GM18517 (cell line): ENCODE results near the gene C10orf53.

ENCODE experiments used
- ATAC-seq: cut with Tn5 transposase; IDR thresholded peaks from one replicate; pipeline ENCODE4 v1.9.1; 2021; ENCODE audit warnings: mild to moderate bottlenecking, moderate library complexity; ENCODE audit not compliant: unreplicated experiment

The C10orf53 gene, protein sequence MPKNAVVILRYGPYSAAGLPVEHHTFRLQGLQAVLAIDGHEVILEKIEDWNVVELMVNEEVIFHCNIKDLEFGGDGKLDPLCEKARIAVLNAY

DNA sequence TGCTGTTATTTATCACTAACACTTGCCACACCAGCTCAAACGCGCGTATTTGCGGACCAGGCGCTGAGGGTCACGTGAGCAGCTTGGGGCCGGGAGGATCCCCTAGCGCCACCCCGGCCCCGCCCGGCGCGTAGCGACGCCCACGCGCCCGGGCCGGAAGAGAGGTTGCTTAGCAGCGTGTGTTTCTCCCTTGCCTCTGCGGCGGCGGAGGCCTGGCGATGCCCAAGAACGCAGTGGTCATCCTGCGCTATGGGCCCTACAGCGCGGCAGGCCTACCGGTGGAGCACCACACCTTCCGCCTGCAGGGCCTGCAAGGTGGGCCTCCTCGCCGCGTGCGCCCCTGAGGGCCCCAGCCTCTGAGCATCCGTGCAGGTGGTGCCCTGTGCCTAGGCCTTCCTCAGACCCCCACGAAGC lies at the start of gene C10orf53:
C10orf53 (plus strand) TSS at position 172 of the 414 bp plus-strand sequence; CDS start at position 219, 47 bp downstream.
- ATAC-seq = no peak

DNA sequence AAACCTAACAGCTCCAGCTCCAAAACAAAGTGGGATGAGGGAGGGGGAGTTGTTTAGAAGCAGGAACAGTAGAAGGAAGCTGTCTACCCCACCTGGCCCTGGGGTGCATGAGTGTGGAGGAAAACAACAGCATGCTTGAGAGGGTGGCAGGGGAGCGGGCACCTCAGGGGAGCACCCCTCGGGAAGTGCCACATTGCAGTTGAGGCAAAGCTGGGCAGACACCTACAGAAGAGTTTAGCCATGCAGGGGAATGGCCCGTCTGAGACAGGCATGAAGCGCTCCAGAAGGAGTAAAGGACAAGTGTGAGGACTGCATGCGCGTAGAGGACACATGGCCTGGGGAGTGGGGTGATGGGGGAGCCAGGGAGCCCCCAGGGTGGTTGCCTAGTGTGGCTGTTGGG lies 47.5 kb upstream of the C10orf53 start:
- ATAC-seq = no peak

DNA sequence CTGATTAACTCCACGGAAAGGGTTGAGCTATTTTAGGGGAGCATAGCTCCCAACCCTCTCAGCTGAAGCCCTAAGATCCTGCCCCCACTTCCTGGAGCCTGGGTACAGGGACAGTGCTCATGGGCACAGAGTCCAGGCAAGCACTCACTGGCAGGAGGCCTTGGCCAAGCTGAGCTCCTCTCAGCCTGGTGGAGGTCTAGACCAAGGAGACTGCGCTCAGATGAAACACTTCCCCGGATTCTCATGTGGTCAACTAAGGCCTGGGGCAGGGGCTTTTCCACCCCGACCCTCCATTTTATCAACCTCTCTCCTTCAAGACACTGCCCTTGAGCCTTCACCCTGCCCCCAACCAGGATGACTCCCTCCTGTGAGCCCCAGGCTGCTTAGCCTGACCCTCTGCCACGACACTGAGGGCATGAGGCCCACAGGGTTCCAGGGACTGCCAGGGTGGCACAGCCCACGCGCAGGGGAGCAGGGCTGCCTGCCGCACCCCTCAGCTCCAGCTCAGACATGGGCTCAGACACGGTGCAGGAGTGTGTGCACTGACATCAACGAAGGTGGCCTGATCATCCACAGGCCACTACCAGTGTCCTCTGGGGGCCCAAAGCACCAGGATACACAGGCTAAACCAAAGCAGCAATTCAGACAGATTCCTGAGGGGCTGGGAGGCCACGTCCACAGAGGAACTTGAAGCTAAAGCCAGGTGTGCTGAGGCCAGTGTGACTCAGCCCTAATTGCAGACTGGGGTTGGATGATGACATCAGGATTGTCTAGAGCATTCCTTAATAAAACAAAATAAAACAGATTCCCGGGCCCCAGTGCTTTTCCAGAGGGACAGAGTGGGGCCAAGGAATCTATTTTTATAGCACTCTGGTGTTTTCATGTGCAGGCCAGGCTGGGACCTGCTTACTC lies 46.8 kb upstream of the C10orf53 start:
- ATAC-seq = no peak

DNA sequence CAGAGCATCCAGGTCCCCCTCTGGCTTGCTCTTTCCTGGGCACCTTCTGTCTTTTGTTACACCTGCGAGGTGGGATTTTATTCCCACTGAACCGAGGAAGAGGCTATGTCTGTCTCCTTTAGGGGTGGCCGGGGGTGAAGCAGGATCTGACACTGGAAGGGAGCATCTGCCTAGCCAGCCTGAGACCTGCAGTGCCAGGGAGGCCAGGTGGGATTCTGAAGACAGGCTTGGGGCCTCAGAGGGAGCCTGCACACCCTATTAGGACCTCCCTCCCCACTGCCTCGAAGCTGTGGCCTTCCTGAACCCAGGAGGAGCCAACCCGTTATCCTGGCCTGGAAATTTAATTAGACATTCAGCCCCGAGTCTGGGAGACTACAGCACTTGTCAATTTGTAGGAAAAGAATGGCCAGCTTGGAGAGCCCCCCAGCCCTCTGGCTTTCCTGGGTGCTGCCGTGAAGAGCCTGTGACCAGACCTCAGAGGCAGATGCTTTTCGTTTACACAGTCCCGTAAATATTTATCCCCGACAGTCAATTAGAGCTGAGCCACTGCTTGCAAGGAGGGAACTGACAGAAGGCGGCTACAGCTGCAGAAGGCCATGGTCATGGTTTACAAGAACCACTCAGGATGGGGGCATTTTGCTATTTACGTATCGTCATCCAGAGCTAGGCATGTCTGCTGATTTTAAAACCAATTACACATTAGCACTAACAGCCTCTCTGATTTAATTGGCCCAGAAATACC lies 46.0 kb upstream of the C10orf53 start:
- no peak for ATAC-seq

DNA sequence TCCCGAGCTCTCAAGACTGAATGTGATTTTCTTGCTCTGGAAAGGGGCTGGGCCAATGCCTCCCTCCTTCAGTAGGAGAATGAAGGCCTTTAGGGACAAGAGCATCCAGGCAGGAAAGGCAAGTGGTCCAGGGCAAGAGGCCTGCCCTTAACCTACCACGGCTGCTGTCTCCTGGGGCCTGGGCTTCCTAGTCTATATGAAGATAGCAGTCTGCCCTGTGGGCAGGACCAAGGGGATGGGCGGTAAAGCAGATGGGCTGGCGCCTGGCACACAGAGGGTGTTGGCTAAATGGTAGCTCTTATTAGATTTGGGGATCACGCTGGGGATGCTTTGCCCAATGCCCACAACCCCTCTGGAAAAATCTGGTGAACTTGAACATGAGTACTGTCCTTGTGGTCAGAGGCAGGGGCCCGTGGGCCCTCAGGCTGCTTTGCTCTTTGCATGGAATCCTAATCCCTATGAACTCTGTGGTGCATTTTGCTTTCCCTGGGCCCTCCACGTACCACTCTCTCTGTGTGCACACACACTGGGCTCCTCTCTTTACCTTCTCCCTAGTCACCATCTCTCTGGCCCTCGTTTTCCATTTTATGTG lies 45.3 kb upstream of the C10orf53 start:
- no peak for ATAC-seq

DNA sequence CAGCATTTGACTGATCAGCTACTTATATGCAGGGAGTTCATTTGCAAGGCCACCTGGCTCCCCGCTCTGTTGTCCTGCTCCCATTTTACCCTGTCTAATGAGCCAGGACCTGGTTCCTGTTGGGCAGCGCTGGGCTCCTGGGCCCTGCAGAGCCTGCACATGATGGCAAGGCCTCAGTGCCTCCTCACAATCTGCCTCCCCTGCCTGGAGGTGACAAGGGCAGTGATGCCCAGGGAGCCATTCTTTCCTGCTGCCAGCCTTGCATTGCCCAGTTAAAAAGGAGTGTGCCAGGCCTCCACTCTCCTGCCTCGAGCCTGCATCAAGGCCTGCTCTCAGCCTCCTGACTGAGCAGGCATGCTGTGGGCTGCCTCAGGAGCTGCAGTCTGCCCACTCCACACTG lies 37.1 kb upstream of the C10orf53 start:
- ATAC-seq = no peak

DNA sequence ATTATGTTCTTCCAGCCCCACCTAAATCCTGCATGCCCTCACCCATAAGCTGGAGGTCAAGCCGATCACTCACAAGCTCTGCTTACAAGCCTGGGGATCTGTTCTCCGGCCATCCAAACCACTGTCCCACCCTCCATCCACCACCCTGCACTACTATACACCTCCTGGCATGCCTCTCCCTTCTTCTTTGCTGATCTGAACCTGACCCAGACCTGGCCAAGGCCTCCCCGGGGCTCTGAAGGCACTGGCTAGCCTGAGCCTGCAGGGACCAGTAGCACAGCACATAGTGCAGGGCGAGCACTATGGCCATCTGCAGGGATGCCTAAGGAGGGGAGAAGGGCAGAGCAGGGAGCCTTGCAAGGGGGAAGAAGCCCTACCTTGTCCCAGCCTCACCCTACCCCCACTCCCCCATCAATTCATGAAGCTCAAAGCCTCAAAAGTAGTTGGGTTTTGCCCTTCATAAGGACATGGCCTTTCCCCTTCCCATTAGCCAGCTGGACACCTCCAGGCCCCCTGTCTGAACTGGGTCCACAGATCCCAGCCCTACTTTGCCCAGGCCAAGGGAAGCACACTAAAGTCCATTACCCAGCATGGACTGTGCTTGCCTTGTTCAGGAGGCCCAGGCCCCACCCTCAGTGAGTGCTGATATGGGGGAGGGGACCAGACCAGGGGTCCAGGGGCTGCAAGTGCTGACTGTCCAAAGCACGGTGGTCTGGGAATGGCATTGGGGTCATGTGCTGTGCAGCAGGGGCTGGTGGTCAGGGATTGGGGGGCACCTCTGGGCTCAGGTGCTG lies 36.0 kb upstream of the C10orf53 start:
- ATAC-seq = no peak

DNA sequence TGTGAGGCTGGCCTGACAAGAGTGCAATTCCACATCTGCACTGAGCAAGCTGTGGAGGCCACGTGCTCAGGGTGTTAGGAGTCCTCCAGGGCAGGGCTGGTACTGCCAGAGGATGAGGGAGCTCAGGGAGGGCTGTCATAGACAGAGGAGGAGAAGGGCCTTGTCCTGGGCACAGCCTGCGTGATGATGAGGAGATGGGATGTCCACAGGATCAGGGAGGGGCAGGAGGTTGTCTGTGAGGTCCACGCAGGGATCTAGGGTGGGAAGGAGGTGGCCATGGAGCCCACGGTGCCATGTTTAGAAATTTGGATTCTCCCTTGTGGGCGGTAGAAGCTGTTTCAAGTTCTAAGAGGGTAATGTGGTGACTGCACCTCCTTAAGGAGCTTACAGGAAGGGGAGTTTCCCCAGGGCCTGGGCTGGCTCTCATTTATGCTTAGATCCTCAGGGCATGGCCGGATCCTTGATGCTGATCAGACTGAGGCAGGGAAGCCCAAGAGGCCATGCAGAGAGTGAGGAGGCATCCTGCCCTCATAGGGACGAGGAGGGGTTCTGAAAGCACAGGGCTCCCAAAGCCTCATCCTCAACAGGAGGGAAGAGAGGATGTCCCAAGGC lies 35.3 kb upstream of the C10orf53 start:
- ATAC-seq = no peak

DNA sequence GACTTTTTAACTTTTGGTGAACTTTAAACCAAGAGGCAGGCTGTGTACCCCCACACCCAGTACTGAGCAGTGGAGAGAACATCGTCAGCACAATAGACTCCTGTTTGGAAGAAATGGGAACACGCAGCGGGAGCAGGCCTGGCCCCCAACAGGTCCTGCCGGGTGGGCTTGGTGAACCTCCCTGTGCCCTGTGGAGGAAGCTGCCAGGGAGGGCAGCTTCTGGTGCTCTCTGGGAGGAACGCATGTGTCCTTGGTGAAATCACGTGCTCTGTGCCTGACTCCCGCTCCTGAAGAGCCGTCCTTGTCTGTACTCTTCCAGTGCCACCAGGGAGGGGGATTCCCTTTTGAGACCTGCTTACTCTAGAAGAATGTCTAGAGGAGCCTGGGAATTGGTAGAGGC lies 34.0 kb upstream of the C10orf53 start:
- no peak for ATAC-seq

DNA sequence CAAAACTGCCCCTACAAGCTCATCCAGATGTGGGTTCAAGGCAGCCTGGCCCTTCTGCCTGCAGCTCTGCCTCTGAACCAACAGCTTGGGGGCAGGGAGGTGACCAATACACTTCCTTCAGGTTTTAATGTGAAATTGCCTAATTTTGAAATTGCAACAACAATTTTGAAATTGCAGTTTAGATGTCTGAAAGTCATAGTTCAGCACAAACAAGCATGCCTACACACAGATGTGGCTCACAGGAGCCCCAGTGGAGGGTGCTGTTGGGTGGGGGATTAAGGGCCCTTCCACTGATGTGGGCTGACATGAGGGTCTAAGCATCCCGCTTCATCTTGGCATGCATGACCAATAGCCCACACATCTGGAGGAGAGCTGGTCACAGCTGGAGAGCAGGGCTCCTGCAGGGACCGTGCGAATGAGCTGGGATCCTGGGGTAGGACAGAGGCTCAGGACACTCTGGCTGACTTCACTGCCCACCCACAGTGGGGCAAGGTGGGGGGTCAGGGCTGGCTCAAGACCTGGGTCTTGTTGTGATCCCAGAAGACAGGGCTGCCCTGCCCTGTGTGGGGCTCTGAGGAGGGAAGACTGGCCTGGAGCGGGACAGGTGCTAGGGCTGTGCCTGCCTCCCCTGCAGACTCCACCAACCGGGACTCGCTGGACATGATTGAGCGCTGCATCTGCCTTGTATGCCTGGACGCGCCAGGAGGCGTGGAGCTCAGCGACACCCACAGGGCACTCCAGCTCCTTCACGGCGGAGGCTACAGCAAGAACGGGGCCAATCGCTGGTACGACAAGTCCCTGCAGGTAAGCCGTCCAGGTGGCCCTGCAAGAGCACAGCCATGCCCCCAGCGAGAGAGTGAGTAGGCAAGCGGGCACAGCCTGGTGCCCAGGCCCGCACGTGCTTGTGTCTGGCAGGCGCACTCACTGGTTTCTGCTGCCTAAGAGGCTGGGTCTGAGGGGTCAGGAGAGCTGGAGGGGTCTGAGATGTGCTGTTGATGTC lies 33.3 kb upstream of the C10orf53 start:
- ATAC-seq = no peak

DNA sequence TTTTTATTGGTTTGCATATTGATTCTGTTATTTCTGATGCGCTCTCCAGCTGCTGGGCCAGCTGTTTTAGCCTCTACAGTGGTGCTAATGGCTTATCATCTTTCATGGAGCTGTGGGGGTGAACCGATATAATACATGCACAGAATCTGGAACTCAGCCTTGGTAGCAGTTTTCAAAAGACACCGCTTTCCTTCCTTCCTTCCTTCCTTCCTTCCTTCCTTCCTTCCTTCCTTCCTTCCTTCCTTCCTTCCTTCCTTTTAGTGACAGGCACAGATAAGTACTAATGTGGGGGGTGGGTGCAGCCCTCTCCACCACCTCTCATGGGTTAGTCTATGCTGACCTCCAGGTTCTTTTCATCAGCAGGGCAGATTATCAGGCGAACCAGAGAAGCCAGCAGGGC lies 31.9 kb upstream of the C10orf53 start:
- ATAC-seq = no peak

DNA sequence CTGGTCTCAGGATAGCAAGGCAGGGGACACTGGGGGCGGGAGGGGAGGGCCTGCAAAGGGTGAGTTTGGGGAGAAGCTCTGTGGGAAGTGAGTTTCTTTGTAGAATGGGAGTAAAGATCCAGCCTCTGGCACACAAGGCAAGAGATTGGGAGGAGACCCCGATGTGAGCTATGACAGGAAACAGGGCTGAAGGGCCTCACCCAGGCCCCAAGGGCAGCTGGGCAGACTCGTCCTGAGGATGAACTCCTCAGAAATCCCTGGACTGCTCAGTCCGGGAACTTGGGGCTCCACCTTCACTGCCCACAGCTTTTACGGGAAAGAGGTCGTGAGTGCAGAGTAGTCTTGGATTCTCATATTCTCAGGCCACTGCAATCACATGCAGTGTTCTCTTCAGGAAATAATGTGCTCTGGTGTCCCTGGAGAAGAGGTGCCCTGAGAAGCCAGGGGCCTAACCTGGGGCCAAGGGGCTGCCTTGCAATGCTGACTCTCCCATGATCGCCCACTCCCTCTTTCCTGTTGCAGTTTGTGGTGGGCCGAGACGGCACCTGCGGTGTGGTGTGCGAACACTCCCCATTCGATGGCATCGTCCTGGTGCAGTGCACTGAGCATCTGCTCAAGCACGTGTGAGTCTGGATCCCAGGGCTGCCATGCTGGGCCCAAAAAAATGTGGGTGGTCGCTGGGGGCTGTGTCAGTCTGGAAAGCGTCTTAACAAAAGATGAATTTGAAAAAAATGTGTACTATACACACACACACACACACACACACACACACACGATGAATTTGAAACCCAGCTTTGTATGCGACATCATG lies 31.3 kb upstream of the C10orf53 start:
- ATAC-seq = no peak

DNA sequence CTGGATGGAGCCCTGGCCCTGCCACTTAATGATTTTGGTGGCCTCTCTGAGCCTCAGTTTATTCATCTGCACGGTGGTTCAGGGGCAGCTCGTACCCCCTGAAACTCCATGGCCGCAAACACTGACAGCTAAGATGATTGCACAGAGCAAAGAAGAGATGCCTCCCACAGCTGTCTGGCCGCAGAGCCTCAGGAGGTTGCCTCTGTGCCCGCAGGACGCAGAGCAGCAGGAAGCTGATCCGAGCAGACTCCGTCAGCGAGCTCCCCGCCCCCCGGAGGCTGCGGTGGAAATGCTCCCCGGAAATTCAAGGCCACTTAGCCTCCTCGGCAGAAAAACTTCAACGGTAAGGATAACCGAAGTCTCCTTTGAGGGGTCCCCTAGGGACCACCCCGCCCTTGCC lies 30.2 kb upstream of the C10orf53 start:
- no peak for ATAC-seq

DNA sequence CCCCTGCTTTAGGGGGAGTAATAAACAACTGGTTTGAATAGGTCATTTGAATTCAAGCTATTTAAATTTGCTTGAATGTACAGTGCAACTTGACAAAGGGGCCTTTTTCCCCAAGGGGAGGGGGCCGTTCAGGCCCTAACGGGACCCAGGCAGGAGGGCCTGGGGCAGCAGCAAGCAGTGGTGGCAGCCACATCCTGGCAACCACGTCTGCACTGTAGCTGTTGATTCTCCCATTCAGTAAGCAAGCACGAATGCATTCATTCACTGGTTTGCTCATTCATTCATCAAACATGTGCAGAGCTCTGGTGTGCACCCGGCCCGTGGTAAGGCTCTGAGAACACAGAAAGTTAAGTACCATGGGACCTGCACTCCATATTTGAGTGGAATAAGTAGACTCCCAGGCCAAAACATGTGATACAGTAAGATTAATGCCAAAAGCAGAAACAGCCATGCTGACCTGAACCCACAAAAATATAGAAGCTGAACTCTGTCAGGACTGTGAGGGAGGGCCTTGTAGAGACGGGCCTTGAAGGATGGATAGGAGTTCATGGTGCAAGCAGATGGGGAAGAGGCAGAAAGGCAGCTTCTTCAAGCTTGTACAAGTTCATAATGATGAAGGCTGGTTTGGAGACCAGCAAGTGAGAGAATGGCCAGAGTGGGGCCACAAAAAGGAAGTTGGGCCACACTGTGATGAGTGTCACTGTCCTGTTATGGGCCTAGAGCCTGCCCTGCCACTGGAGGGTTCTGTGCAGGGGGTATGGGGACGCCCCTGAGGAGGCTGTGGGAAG lies 29.3 kb upstream of the C10orf53 start:
- ATAC-seq = no peak

DNA sequence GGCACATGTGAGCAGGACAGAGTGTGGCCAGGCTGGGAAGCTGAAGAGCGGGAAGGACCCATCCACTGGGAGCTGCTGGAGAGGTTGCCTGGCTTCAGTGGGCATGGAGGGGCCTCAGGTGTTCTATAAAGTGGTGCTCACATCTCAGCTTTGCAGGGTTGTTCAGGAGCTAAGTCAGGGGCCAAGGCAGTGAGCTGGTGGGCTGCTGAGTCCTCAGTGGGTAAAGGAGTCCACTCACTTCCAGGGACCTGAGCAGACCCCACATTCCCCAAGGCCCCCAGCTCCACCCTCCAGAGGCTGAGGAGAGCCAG lies 28.8 kb upstream of the C10orf53 start:
- no peak for ATAC-seq

DNA sequence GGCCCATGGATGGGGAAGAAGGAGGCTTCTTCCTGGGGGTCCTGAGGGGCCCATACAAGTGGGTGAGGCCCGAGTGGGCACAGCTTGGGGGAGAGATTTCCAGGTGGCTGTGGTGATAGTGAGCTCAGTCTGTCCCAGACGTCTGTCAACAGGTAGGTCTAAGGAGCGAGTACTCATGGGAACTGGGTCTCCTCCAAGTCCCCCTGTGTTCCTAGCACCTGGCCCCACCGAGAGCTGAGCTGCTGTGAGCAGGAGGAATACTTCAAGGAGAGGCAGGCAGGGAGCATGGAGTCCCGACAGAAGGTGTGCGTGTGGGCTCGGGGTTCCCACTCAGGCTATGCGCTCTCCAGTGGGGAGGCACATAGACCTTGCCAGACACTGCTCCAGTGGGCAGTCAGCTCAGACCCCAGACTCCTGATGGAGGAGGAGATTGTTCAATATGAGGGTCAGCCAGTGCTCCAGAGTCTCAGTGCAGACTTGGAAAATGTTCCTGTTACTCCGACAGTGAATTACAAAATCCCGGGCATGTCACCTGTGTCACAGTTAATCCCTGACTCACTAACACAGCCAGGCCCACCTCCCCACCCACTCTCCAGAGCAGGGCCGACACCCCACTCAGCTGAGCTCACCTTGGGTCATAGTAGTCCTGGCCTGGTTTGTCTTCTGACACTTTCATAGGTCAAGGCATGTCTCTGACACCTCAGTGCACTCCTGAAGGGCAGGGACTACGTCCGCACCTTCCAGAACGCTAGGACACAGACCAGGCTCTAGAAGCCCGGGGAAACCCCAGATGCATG lies 28.2 kb upstream of the C10orf53 start:
- ATAC-seq = no peak

DNA sequence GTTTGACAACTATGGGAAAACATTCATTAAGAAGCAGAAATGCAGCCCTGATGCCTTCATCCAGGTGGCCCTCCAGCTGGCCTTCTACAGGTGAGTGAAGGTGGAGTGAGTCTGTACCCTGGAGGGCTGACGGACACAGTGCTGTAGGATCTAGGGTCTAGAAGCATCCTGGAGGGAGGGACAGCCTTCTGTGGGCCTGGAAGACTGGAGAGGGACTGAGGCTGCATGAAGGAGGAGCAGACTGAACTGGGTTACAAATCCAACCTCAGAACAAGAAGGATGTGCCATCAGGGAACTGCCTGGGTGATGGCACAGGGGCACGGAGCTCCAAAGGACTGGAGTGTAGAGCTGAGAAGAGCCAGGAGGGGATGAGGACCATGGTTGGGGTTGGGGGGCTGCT lies 27.5 kb upstream of the C10orf53 start:
- ATAC-seq = no peak
